A673 (cell line): ENCODE data around the gene SYNGR1. TPM values are rescaled to one million over a fixed set of nuclear protein-coding genes. Genes with fewer than 3 reads are reported as not detected.

Experiments used
- BruUV-seq: library from RNA; stranded (reverse); fragments of 400-500 nt; replicated peaks from 2 replicates; lab custom pipeline; 2021; lab: Mats Ljungman, UMichigan
- CTCF ChIA-PET: fragments of 300-600 bp; sonication (Branson Sonifier 250); formaldehyde crosslinking; loops from one replicate; lab custom pipeline; 2022; ENCODE audit warnings: antibody characterized with exemption; lab: Charles Lee
- POLR2A ChIA-PET: fragments of 300-600 bp; sonication (Branson Sonifier 250); formaldehyde crosslinking; loops from one replicate; lab custom pipeline; 2022; ENCODE audit warnings: antibody characterized with exemption; ENCODE audit not compliant: low non-redundant PET; lab: Charles Lee
- DNase-seq: peaks from one replicate; pipeline ENCODE4 v3.0.0-alpha.2; 2015; ENCODE audit warnings: low spot score
- H3K27ac ChIP-seq: fragments of 200-600 bp; sonication (generic); 2 replicates; pipeline ENCODE4 v1.5.1; 2016; ENCODE audit warnings: mixed run types, low read depth, mild to moderate bottlenecking, mixed read lengths, antibody characterized with exemption, low read length; ENCODE audit not compliant: poor library complexity, severe bottlenecking
- H3K27me3 ChIP-seq: fragments of 200-600 bp; sonication (generic); replicated peaks from 2 replicates; pipeline ENCODE4 v1.6.1; 2017; ENCODE audit warnings: mixed run types, low read depth, mild to moderate bottlenecking, mixed read lengths, antibody characterized with exemption, low read length; ENCODE audit not compliant: insufficient read depth, poor library complexity
- H3K36me3 ChIP-seq: fragments of 200-600 bp; sonication (generic); 2 replicates; pipeline ENCODE4 v1.6.1; 2016; ENCODE audit warnings: mixed run types, mild to moderate bottlenecking, mixed read lengths, antibody characterized with exemption, low read length; ENCODE audit not compliant: insufficient read depth, poor library complexity, severe bottlenecking
- H3K4me1 ChIP-seq: fragments of 200-600 bp; sonication (generic); 2 replicates; pipeline ENCODE4 v1.6.1; 2017; ENCODE audit warnings: mixed run types, mild to moderate bottlenecking, mixed read lengths, antibody characterized with exemption, low read length; ENCODE audit not compliant: insufficient read depth, poor library complexity, severe bottlenecking
- H3K4me3 ChIP-seq: fragments of 200-600 bp; sonication (generic); 2 replicates; pipeline ENCODE4 v1.5.1; 2016; ENCODE audit warnings: low read depth, mixed run types, mild to moderate bottlenecking, mixed read lengths, low read length; ENCODE audit not compliant: poor library complexity, severe bottlenecking
- H3K9me3 ChIP-seq: fragments of 200-600 bp; sonication (generic); 2 replicates; pipeline ENCODE4 v1.6.1; 2016; ENCODE audit warnings: mixed run types, low read depth, mild to moderate bottlenecking, mixed read lengths, antibody characterized with exemption, low read length; ENCODE audit not compliant: poor library complexity, severe bottlenecking
- EZH2 ChIP-seq: fragments of 200-600 bp; sonication (generic); IDR thresholded peaks from 2 replicates; pipeline ENCODE4 v1.6.1; 2017; ENCODE audit warnings: borderline replicate concordance, low read depth, mild to moderate bottlenecking, mixed read lengths, antibody characterized with exemption, low read length; ENCODE audit not compliant: poor library complexity, severe bottlenecking
- intact Hi-C: fragments of 100-400 bp; cut with micrococcal nuclease; formaldehyde crosslinking; loops from one replicate; pipeline ENCODE4 v1.10.0; 2022; ENCODE audit not compliant: unreplicated experiment
- total RNA-seq: library from RNA; stranded (reverse); gene quantifications from 2 replicates; pipeline ENCODE4 v1.2.3, GENCODE V29; 2021
- TF ChIP-seq, protein P1 (sequence below): fragments of 300-800, 200-600 bp; sonication (generic); conservative IDR thresholded peaks from 2 replicates; pipeline ENCODE4 v1.5.1; 2017; ENCODE audit warnings: low read depth, mild to moderate bottlenecking, antibody characterized with exemption, low read length, moderate library complexity, mixed read lengths

The SYNGR1 gene
- total RNA-seq, 1 experiment from 2014 or later, result 31.7 TPM

DNA sequence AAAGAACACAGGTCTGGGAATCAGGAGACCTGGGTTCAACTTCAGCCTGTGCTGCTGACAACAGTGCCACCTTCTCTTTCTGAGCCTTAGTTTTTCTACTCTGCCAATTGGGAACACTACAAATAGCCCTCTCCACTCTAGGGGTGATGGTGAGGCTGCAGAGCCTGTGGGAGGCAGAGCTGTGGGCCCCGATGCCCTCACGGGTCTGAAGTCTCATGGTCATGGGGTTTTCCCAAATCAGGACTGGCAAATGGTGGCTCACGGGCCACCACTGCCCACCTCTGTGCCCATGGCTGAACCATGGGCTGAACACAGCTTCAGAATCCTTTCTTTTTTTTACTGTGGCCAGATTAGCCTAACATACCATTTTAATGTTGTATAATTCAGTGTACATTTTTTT is 19.8 kb downstream of the SYNGR1 start:
- intact Hi-C loops, result no loop called here
- H3K4me3 ChIP-seq, result no peak overlapping the region
- peaks cover 11% of the 10 kb centered on the region for H3K4me1 ChIP-seq
- peaks cover 4% of the 10 kb centered on the region for H3K9me3 ChIP-seq
- TF ChIP-seq EZH2, result no peak
- TF ChIP-seq, protein P1, sequence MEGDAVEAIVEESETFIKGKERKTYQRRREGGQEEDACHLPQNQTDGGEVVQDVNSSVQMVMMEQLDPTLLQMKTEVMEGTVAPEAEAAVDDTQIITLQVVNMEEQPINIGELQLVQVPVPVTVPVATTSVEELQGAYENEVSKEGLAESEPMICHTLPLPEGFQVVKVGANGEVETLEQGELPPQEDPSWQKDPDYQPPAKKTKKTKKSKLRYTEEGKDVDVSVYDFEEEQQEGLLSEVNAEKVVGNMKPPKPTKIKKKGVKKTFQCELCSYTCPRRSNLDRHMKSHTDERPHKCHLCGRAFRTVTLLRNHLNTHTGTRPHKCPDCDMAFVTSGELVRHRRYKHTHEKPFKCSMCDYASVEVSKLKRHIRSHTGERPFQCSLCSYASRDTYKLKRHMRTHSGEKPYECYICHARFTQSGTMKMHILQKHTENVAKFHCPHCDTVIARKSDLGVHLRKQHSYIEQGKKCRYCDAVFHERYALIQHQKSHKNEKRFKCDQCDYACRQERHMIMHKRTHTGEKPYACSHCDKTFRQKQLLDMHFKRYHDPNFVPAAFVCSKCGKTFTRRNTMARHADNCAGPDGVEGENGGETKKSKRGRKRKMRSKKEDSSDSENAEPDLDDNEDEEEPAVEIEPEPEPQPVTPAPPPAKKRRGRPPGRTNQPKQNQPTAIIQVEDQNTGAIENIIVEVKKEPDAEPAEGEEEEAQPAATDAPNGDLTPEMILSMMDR, result no peak
- BruUV-seq, result no TSS peak
- H3K36me3 ChIP-seq, result no peaks in the 10 kb centered on the region
- ChIA-PET POLR2A (no interaction called here), CTCF (no interaction called here)
- no peak for DNase-seq
- no peak overlapping the region for H3K27ac ChIP-seq
- H3K27me3 ChIP-seq, result no peaks in the 10 kb centered on the region

DNA sequence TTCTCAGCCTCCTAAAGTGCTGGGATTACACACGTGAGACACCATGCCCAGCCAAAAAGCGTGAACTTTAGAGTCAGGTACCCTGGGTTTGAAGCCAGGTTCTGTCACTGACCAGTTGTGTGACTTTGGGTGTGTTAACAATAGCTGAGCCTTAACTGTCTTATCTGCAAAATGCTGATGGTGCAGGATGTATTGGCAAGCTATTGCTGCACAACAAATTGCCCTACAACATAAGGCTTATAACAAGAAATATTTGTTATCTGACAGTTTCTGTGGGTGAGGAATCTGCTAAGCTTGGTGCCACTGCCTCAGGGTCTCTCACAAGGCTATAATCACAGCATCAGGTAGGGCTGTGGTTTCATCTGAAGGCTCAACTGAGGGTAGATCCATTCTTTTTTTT is 21.9 kb downstream of the SYNGR1 start:
- peaks cover 4% of the 10 kb centered on the region for H3K9me3 ChIP-seq
- peaks cover 11% of the 10 kb centered on the region for H3K4me1 ChIP-seq
- TF ChIP-seq EZH2, result no peak
- TF ChIP-seq, protein P1, result no peak
- ChIA-PET CTCF (interaction anchor here (0.6 kb wide), 3 partner anchors 39 to 368 kb away, joined by 4 to 5 read pairs (median 5); no protein-coding TSS in a partner anchor), POLR2A (no interaction called here)
- no peak overlapping the region for H3K27ac ChIP-seq
- BruUV-seq, result no TSS peak
- DNase-seq, result no peak
- H3K27me3 ChIP-seq, result no peaks in the 10 kb centered on the region
- H3K36me3 ChIP-seq, result no peaks in the 10 kb centered on the region
- intact Hi-C loops, result no loop called here
- H3K4me3 ChIP-seq, result no peak overlapping the region

DNA sequence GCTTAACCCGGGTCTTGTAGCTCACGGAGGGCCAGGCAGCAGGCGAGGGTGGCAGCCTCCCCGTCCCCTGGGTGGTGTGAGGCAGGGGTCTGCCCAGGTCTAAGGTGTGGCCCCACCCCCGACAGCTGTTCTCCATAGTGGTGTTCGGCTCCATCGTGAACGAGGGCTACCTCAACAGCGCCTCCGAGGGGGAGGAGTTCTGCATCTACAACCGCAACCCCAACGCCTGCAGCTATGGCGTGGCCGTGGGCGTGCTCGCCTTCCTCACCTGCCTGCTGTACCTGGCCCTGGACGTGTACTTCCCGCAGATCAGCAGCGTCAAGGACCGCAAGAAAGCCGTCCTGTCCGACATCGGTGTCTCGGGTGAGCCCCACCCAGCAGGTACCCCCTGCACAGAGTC is 24.4 kb downstream of the SYNGR1 start:
- Histone ChIP-seq H3K9me3 (peaks cover 4% of the 10 kb centered on the region), H3K27me3 (no peaks in the 10 kb centered on the region), H3K4me3 (no peak overlapping the region), H3K27ac (no peak overlapping the region), H3K36me3 (peaks cover 6% of the 10 kb centered on the region), H3K4me1 (peaks cover 2% of the 10 kb centered on the region)
- intact Hi-C loops, result no loop called here
- ChIA-PET POLR2A (no interaction called here), CTCF (no interaction called here)
- TF ChIP-seq, protein P1, result no peak
- no peak for TF ChIP-seq EZH2
- no peak for DNase-seq
- BruUV-seq, result no TSS peak
